Heart left ventricle (tissue), 13 donors: Measurements from ENCODE around the gene ZNF789.

Experiments
- CTCF ChIP-seq, 12 donors: fragments of 200-600 bp; sonication (generic) in 4 of 12; IDR thresholded peaks; one replicate each; pipeline versions ENCODE4 v1.5.0 to v1.8.0; 2018 to 2022; ENCODE audit warnings: antibody characterized with exemption in 12 of 12, mild to moderate bottlenecking in 5 of 12
- POLR2A ChIP-seq, 2 donors: fragments of 450-650 bp; IDR thresholded peaks; one replicate each; pipeline ENCODE4 v1.6.1; 2017; ENCODE audit warnings: antibody characterized with exemption in 2 of 2, mild to moderate bottlenecking in 2 of 2, moderate library complexity in 2 of 2
- donor health status: ischemic (EF 13 %, LVEDD 7.1; RV severe dilation, severe dysfunction).
- donor health status: DM: no; HTN: yes; CAD: no.
- donor health status: DM: no; HTN: no; CAD: no.
- donor health status: ischemic (EF 25% LVEDD 6.9; RV normal size, moderate dysfunction).
- donor health status: ischemic (EF 25% LVEDD 5.7; RV mildly dilated, moderate dysfunction).
- donor health status: ischemic (EF 35%, LVEDD 5.7; RV mildly dilated, moderate dysfunction).
- donor health status: nonischemic (EF 11% LVEDD 7.7; RV severe dilation, severe dysfunction).
- donor health status: DM: yes; HTN: yes; CAD: no.
- donor health status: PGD.
- donor health status: ischemic (EF 29% LVEDD 5.4; RV normal size, mild dysfunction).
- donor health status: nonischemic (EF 23%, LVEDD 6.1; RV moderate dilation, normal function).

GRCh38 chr7:99452541-99452940 is 20.1 kb upstream of the ZNF789 start:
- no peak for TF ChIP-seq CTCF (IDR thresholded peaks at IDR 0.05)
- TF ChIP-seq POLR2A (IDR thresholded peaks at IDR 0.05): no peak
